Psoas muscle (tissue), 8 donors: ENCODE data around the gene NFKB2. TPM values are rescaled to one million over a fixed set of nuclear protein-coding genes. Genes with fewer than 3 reads are reported as not detected.
A peak's percentile ranks its signal among the peaks of the same experiment; 100 is the strongest.

Experiments
- ATAC-seq, 4 donors: fragments of 200-7000 bp; cut with Tn5 transposase; one replicate each; pipeline ENCODE4 v1.9.1; 2020; ENCODE audit warnings: moderate library complexity in 3 of 4, mild to moderate bottlenecking in 2 of 4
- DNase-seq, 2 donors: peaks; one replicate each; pipeline ENCODE4 v3.0.0-alpha.2; 2020
- H3K27ac ChIP-seq: fragments of 200-600 bp; one replicate; pipeline ENCODE4 v1.8.0; 2022
- H3K27me3 ChIP-seq, 3 donors: fragments of 200-600 bp in 1 of 3; one replicate each; pipeline versions ENCODE4 v1.6.1 to v1.8.0; 2013 to 2022; ENCODE audit warnings: low read length in 2 of 3, mild to moderate bottlenecking in 2 of 3, moderate library complexity in 1 of 3; ENCODE audit not compliant: insufficient read depth in 3 of 3
- H3K36me3 ChIP-seq, 2 donors: fragments of 200-600 bp in 1 of 2; one replicate each; pipeline versions ENCODE4 v1.6.1 to v1.8.0; 2013 to 2022; ENCODE audit warnings: low read depth in 1 of 2, mild to moderate bottlenecking in 1 of 2, moderate library complexity in 1 of 2; ENCODE audit not compliant: insufficient read depth in 1 of 2
- H3K4me1 ChIP-seq: fragments of 200-600 bp; one replicate; pipeline ENCODE4 v1.8.0; 2022
- H3K4me3 ChIP-seq: fragments of 200-600 bp; one replicate; pipeline ENCODE4 v1.8.0; 2022; ENCODE audit warnings: mild to moderate bottlenecking
- H3K9me3 ChIP-seq: fragments of 200-600 bp; one replicate; pipeline ENCODE4 v1.8.0; 2022
- CTCF ChIP-seq: fragments of 200-600 bp; IDR thresholded peaks from one replicate; pipeline ENCODE4 v1.8.0; 2022; ENCODE audit warnings: antibody characterized with exemption
- WGBS, 3 donors: extraction: QIAGEN DNeasy Blood & Tissue Kit; methylation state at CpG; one replicate each; pipeline versions ENCODE4 v1.1.6 to v1.1.7; 2013; 5-methylcytosine and 5-hydroxymethylcytosine counted together
- intact Hi-C, 2 donors: fragments of 100-400 bp; cut with DNase I; formaldehyde crosslinking; loops; one replicate each; pipeline versions ENCODE4 v1.11.0 to v1.14.2; 2022
- polyA plus RNA-seq, 3 donors: library from polyadenylated mRNA; stranded (reverse); fragments of 200-250 nt; gene quantifications; one replicate each; pipeline ENCODE4 v1.2.3, GENCODE V29; 2013
- total RNA-seq, 4 donors: library from RNA; stranded (reverse); fragmentation: NEBNext Ultra II Directional in 2 of 4; extraction: Animal tissue kit (Norgen Biotek cat#: 25700) in 2 of 4; gene quantifications; one replicate each; pipeline versions ENCODE4 v1.2.1 to v1.2.4, GENCODE V29; 2021 to 2023
- donor health status: healthy with polysubstance abuse.
- donor health status: DM: no; HTN: no; CAD: no; lungs with moderate emphysema.
- donor health status: Bipolar disorder and iron deficiency.
- donor health status: healthy.
- donor health status: DM: yes; HTN: yes; CAD: no.
- donor health status: DM: no; HTN: no; CAD: no.
- donor health status: DM: no; HTN: no; CAD: no.
- donor health status: DM: yes; HTN: yes; CAD: no.

The NFKB2 gene
- total and polyA plus RNA-seq, 7 donors: 8.3 to 86.0 (median 12.6) TPM

DNA sequence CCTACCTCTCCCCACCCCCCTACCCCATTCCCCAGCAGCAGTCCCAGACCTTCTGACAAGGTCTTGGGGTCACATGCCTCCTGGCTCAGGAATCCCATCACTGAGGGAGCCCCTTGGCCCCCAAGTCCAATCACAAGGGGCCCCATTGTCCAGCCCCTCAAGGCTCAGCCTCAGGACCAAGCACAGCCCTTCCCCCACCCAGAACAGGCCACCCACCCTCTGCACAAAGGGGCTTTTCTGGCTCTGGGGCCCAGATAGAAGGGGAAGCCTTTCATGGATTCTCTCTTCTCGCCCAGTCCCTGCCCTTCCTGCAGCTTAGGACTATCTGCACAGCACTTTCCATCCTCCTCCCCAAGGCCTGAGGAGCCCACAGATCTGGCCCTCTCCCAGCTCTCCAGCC, 29.9 kb downstream of the NFKB2 start:
- Histone ChIP-seq H3K4me3 (no peak overlapping the region), H3K27ac (no peak overlapping the region), H3K27me3 (no peaks in the 10 kb centered on the region), H3K4me1 (peaks cover 13% of the 10 kb centered on the region), H3K36me3 (peaks cover 0 to 23% of the 10 kb centered on the region in 2 donors), H3K9me3 (no peaks in the 10 kb centered on the region)
- ATAC-seq (no peak), DNase-seq (no peak)
- TF ChIP-seq CTCF: no peak
- intact Hi-C loops: no loop called here
- WGBS, 3 donors: 82 to 89% (median 83%) methylated on average over 1 of the region's 1 CpG

DNA sequence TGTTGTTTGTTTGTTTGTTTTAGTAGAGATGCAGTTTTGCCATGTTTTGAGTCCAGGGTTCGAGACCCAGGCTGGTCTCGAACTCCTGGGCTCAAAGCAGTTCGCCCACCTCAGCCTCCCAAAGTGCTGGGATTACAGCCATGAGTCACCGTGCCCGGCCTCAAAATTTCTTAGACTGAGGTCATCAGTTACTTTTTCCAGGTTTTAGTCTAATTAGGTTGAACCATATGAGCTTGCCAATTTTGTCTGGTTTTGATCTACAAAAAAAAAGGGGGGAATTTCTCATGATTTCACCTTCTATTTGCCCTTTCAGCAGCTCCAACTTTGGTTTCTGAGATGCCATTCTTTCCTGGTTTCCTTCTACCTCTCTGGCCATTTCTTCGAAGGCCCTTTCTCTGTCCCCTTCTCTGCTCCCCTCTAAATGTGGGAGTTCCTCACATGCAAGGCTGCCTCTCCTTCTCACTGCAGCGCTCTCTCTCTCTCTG, 31.3 kb downstream of the NFKB2 start:
- Histone ChIP-seq H3K27me3 (no peaks in the 10 kb centered on the region), H3K4me3 (no peak overlapping the region), H3K27ac (no peak overlapping the region), H3K9me3 (no peaks in the 10 kb centered on the region), H3K4me1 (peaks cover 19% of the 10 kb centered on the region), H3K36me3 (peaks cover 0 to 23% of the 10 kb centered on the region in 2 donors)
- intact Hi-C loops: no loop called here
- WGBS, 3 donors: 79 to 80% (median 80%) methylated on average over 7 of the region's 7 CpGs
- ATAC-seq (no peak), DNase-seq (no peak)
- no peak for TF ChIP-seq CTCF

DNA sequence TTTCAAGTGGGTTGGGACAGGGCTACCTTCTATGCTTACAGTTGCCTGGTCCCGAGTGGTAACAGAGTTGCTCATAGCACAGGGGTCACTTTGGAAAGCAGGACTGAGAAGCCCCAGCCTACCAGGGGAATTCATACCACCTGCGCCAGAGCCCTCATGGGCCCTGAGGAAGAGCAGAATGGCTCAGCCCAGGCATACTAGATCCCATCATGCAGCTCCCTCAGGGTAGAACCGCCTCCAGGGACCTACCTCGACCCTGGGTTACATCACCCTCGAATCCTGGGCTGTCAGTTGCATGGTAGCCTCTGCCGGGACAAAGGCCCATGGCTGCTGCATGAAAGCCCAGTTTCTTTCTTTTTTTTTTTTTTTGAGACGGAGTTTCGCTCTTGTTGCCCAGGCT, 34.0 kb downstream of the NFKB2 start:
- peaks cover 7% of the 10 kb centered on the region for H3K4me1 ChIP-seq
- WGBS, 3 donors: 85 to 91% (median 86%) methylated on average over 8 of the region's 8 CpGs
- peaks cover 0 to 7% of the 10 kb centered on the region in 2 donors for H3K36me3 ChIP-seq
- TF ChIP-seq CTCF: no peak
- H3K27me3 ChIP-seq: peaks cover 0 to 4% (median 2%) of the 10 kb centered on the region in 3 donors
- ATAC-seq (no peak), DNase-seq (no peak)
- no peaks in the 10 kb centered on the region for H3K9me3 ChIP-seq
- no peak overlapping the region for H3K27ac ChIP-seq
- intact Hi-C loops: no loop called here
- no peak overlapping the region for H3K4me3 ChIP-seq

DNA sequence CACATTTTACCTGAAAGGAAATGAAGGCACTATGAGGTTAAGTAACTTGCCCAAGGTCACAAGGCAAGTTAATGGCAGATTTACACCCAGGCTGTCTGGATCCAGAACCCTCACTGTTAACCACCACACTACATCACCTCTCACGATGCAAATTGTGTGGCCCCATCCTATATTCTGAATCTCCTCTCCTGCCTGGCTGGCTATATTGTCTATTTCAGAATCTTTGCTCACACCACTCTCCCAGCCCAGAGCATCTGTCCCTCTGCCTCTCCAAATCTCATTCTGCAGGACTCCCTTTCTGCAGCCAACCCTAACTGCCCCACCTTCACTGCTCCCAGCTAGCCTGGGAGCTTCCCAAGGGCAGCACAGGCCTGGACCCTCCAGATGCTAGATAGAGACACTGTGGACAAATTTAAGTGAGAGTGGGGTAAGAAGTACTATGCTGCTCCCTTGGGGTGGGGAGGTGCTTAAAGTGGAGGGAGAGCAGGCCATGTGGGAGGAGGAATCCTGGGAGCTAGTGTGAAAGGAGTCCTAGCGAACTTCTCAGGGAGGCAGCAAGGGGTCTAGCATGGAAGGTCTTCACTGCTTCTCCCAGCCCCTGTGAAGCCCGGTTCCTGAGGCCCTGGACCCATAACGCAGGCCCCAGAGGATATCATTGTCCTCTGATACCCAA, 36.1 kb downstream of the NFKB2 start:
- H3K27ac ChIP-seq: peak overlapping the region; percentile 86
- ATAC-seq: peak; percentile 11 to 22 (median 14)
- intact Hi-C loops: no loop called here
- H3K9me3 ChIP-seq: no peaks in the 10 kb centered on the region
- H3K4me3 ChIP-seq: peak overlapping the region; percentile 97
- DNase-seq: no peak
- H3K4me1 ChIP-seq: peaks cover 7% of the 10 kb centered on the region
- TF ChIP-seq CTCF: no peak
- WGBS, 3 donors: 17 to 18% (median 17%) methylated on average over 4 of the region's 4 CpGs
- H3K36me3 ChIP-seq: no peaks in the 10 kb centered on the region
- peaks cover 0 to 14% (median 3%) of the 10 kb centered on the region in 3 donors for H3K27me3 ChIP-seq
